GM23338 (cell line): ENCODE results near the gene PSMD5.

Experiments
- CREB1 ChIP-seq: fragments of 250-450 bp; sonication (Bioruptor Pico); IDR thresholded peaks from 2 replicates; pipeline ENCODE4 v1.5.0; 2020; ENCODE audit warnings: low read depth, mild to moderate bottlenecking, moderate library complexity
- EZH2 ChIP-seq: fragments of 200-600 bp; sonication (generic); IDR thresholded peaks from one replicate; pipeline ENCODE4 v1.8.0; 2017; ENCODE audit warnings: antibody characterized with exemption, mild to moderate bottlenecking, low read depth; ENCODE audit not compliant: unreplicated experiment
- EZH2phosphoT487 ChIP-seq: fragments of 200-600 bp; sonication (generic); IDR thresholded peaks from one replicate; pipeline ENCODE4 v1.8.1; 2018; ENCODE audit warnings: antibody characterized with exemption; ENCODE audit not compliant: unreplicated experiment
- ZNF331 ChIP-seq: fragments of 250-450 bp; sonication (Bioruptor Pico); IDR thresholded peaks from 2 replicates; pipeline ENCODE4 v1.5.0; 2020; ENCODE audit warnings: low read depth, mild to moderate bottlenecking, moderate library complexity
- TF ChIP-seq, protein P1 (sequence below), 2 experiments: fragments of 200-600 bp in 1 of 2; sonication (generic) in 1 of 2; conservative IDR thresholded peaks; 2 replicates each; pipeline versions ENCODE4 v1.5.1 to v1.6.1; 2016 to 2017; ENCODE audit warnings: antibody characterized with exemption in 2 of 2, low read depth in 2 of 2, mild to moderate bottlenecking in 2 of 2, moderate library complexity in 1 of 2
- TF ChIP-seq, protein P2 (sequence below): IDR thresholded peaks from one replicate; pipeline ENCODE4 v1.6.1; 2018; ENCODE audit warnings: antibody characterized with exemption; ENCODE audit not compliant: unreplicated experiment
- TF ChIP-seq, protein P3 (sequence below): IDR thresholded peaks from 2 replicates; pipeline ENCODE4 v1.6.1; 2016; ENCODE audit warnings: antibody characterized with exemption

DNA sequence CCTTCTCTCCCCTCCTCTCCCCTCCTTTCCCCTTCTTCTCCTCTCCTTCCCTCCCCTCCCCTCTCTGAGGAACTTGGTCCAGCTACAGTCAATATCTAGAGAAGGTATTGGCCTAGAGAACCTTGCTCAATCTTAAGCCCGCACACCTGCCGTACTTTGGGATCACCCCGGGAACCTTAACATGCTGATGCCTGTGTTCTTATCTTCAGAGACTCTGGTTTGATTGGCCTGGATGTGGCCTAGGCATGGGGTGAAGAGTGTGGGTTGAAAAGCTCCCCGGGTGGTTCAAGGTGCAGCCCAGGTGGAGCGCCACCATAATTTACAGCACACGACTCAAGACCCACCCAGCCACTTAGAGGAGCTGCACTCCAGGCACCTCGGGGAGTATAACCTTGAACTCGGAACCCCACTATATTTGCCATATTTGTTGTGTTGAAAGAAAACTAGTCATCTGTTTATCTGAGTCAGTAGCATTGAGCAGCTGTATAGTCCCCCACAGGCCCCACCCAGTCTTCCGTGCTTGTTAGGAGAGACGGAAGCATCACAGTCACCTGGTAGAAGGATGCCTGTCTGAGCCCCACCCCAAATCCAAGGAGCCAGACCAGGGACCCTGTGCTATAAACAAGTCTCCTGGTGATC, 48.6 kb upstream of the PSMD5 start:
- TF ChIP-seq, protein P1, sequence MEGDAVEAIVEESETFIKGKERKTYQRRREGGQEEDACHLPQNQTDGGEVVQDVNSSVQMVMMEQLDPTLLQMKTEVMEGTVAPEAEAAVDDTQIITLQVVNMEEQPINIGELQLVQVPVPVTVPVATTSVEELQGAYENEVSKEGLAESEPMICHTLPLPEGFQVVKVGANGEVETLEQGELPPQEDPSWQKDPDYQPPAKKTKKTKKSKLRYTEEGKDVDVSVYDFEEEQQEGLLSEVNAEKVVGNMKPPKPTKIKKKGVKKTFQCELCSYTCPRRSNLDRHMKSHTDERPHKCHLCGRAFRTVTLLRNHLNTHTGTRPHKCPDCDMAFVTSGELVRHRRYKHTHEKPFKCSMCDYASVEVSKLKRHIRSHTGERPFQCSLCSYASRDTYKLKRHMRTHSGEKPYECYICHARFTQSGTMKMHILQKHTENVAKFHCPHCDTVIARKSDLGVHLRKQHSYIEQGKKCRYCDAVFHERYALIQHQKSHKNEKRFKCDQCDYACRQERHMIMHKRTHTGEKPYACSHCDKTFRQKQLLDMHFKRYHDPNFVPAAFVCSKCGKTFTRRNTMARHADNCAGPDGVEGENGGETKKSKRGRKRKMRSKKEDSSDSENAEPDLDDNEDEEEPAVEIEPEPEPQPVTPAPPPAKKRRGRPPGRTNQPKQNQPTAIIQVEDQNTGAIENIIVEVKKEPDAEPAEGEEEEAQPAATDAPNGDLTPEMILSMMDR (conservative IDR thresholded peaks at IDR 0.05; ENCODE audit: low read depth in 2 of 2), result no peak
- TF ChIP-seq, protein P2, sequence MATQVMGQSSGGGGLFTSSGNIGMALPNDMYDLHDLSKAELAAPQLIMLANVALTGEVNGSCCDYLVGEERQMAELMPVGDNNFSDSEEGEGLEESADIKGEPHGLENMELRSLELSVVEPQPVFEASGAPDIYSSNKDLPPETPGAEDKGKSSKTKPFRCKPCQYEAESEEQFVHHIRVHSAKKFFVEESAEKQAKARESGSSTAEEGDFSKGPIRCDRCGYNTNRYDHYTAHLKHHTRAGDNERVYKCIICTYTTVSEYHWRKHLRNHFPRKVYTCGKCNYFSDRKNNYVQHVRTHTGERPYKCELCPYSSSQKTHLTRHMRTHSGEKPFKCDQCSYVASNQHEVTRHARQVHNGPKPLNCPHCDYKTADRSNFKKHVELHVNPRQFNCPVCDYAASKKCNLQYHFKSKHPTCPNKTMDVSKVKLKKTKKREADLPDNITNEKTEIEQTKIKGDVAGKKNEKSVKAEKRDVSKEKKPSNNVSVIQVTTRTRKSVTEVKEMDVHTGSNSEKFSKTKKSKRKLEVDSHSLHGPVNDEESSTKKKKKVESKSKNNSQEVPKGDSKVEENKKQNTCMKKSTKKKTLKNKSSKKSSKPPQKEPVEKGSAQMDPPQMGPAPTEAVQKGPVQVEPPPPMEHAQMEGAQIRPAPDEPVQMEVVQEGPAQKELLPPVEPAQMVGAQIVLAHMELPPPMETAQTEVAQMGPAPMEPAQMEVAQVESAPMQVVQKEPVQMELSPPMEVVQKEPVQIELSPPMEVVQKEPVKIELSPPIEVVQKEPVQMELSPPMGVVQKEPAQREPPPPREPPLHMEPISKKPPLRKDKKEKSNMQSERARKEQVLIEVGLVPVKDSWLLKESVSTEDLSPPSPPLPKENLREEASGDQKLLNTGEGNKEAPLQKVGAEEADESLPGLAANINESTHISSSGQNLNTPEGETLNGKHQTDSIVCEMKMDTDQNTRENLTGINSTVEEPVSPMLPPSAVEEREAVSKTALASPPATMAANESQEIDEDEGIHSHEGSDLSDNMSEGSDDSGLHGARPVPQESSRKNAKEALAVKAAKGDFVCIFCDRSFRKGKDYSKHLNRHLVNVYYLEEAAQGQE, result no peak
- TF ChIP-seq, protein P3, sequence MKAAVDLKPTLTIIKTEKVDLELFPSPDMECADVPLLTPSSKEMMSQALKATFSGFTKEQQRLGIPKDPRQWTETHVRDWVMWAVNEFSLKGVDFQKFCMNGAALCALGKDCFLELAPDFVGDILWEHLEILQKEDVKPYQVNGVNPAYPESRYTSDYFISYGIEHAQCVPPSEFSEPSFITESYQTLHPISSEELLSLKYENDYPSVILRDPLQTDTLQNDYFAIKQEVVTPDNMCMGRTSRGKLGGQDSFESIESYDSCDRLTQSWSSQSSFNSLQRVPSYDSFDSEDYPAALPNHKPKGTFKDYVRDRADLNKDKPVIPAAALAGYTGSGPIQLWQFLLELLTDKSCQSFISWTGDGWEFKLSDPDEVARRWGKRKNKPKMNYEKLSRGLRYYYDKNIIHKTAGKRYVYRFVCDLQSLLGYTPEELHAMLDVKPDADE, result no peak
- no peak for TF ChIP-seq EZH2phosphoT487
- no peak for TF ChIP-seq ZNF331 (CRISPR knock-in tag)
- TF ChIP-seq EZH2, result no peak
- TF ChIP-seq CREB1 (CRISPR knock-in tag), result no peak
